ENCODE results near the gene PPFIA3. TPM values are rescaled to one million over a fixed set of nuclear protein-coding genes. Genes with fewer than 3 reads are reported as not detected.

Gene PPFIA3
- 4.4 and 11.3 TPM in 2 replicates for total RNA-seq
- 8.2 and 11.4 TPM in 2 replicates for polyA plus RNA-seq

DNA sequence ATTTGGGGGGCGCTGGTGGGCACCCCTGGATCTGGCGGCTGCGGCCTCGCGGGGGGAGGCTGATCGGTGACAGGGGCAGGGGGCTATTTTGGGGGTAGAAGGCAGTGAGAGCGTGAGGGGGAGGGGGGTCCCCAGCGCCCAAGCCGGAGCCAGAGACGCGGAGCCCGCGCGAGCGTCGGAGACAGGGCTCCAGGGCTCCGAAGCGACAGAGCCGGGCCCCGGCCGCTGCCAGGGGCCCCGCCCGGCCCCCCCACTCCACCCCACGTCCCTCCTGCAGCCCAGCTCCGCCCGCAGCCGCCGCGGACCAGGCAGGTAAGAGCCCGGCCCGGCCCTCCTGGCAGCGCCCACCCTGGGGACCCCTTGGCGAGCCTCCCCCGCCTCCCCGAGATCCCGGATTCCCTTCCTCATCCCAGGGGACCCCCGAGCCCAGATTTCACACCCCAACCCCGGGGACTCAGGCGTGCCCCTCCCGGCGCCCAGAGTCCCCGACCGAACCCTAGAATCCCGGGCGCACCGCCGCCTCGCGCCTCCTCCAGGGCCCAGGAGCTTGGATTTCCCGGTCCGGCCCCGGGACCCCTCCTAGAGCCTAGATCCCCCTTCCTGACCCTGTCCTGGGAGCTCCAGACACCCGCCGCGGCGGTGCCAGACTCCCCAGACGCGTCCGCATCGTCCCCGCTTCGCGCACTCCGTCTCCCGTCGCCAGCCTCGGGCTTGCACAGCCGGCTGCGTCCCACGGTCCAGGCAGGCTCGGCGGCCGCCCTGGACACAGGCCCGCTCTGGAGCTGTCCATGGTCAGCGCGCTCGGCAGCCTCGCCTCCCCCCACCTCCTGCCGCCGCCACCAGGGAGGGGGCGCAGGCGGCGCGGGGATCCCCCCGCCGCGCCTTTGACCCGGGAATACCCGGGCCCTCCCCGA is at the start of gene PPFIA3:
TSS of gene PPFIA3 (plus strand) at position 134 of the 914 bp plus-strand sequence. CDS start 8,330 bp downstream, outside the sequence.
- H3K79me2 ChIP-seq: no peaks in the 10 kb centered on the region
- peak; percentile 88 for DNase-seq (ENCODE audit: low spot score)
- no peaks in the 10 kb centered on the region for H3K9me2 ChIP-seq (replicated peaks; ENCODE audit: insufficient read depth)
- peaks cover 11% of the 10 kb centered on the region for H3K4me1 ChIP-seq (ENCODE audit: insufficient read depth)
- H3K9me3 ChIP-seq (ENCODE audit: low read depth): no peaks in the 10 kb centered on the region
- H4K20me1 ChIP-seq (ENCODE audit: insufficient read depth, poor library complexity, severe bottlenecking): no peaks in the 10 kb centered on the region
- H3K4me2 ChIP-seq: peak within 1 kb of the TSS; percentile 93
- H3K4me3 ChIP-seq: peak within 1 kb of the TSS; percentile 58
- peak within 1 kb of the TSS; percentile 83 for H2AFZ ChIP-seq
- no peaks in the 10 kb centered on the region for H3K36me3 ChIP-seq (replicated peaks; ENCODE audit: insufficient read depth, low read depth)
- WGBS (ENCODE audit: low lambda C conversion rate, missing lambda C conversion rate): 3% methylated on average over 28 of the region's 90 CpGs
- peak within 1 kb of the TSS; percentile 94 for H3K27ac ChIP-seq
- TF ChIP-seq EZH2phosphoT487 (IDR thresholded peaks at IDR 0.05; ENCODE audit: low read depth, severe bottlenecking, unreplicated experiment) (no peak), EZH2 (IDR thresholded peaks at IDR 0.05; ENCODE audit: borderline replicate concordance) (peak; percentile 16)
- peaks cover 7% of the 10 kb centered on the region for H3K27me3 ChIP-seq

- Histone ChIP-seq H2AFZ (no peak overlapping the region), H3K27me3 (peaks cover 54% of the 10 kb centered on the region), H3K4me2 (no peak overlapping the region), H3K27ac (no peak overlapping the region), H3K9me2 (replicated peaks; ENCODE audit: insufficient read depth) (no peaks in the 10 kb centered on the region), H4K20me1 (ENCODE audit: insufficient read depth, poor library complexity, severe bottlenecking) (no peaks in the 10 kb centered on the region), H3K4me3 (no peak overlapping the region), H3K4me1 (ENCODE audit: insufficient read depth) (peaks cover 3% of the 10 kb centered on the region), H3K79me2 (no peaks in the 10 kb centered on the region), H3K36me3 (replicated peaks; ENCODE audit: insufficient read depth, low read depth) (no peaks in the 10 kb centered on the region), H3K9me3 (ENCODE audit: low read depth) (no peaks in the 10 kb centered on the region)
- no peak for DNase-seq (ENCODE audit: low spot score)
- 97% methylated on average over 21 of the region's 21 CpGs for WGBS (ENCODE audit: low lambda C conversion rate, missing lambda C conversion rate)
- TF ChIP-seq CTCF (IDR thresholded peaks at IDR 0.05; ENCODE audit: poor library complexity) (no peak), EZH2phosphoT487 (IDR thresholded peaks at IDR 0.05; ENCODE audit: low read depth, severe bottlenecking, unreplicated experiment) (no peak), EZH2 (IDR thresholded peaks at IDR 0.05; ENCODE audit: borderline replicate concordance) (no peak)
Observed at GRCh38 chr19:49070416-49070815, 48.9 kb upstream of the PPFIA3 start.

DNA sequence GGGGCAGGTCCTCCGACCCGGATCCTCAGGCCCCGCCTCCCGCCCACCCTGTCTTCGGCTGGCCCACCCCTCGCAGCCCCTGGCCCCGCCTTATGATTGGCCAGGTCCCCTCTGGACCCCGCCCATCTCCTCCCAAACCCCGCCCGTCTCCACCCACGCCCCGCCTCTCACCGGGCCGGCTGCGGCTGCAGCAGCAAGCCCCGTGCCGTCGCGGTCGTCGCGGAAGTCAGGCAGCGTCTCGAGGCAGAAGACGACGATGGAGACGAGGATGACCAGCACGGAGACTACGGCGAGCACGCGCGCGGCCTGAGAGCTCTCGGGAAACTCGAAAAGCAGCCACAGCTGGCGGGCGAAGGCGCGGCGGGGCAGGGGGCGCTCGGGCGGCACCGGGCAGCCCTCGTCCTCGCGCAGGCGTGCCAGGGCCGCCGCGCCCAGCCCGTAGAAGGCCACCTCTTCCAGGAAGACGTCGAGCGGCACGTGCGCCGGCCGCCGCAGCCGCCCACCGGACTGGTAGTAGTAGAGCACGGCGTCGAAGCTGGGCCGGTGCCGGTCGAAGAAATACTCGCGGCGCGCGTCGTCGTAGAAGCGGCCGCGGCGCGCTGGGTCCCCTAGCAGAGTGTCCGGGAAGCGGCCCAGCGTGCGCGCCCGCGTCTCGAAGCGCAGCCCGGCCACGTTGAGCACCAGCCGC is 47.3 kb upstream of the PPFIA3 start:
- H3K9me3 ChIP-seq (ENCODE audit: low read depth): no peaks in the 10 kb centered on the region
- no peaks in the 10 kb centered on the region for H4K20me1 ChIP-seq (ENCODE audit: insufficient read depth, poor library complexity, severe bottlenecking)
- H3K9me2 ChIP-seq (replicated peaks; ENCODE audit: insufficient read depth): no peaks in the 10 kb centered on the region
- H3K79me2 ChIP-seq: no peaks in the 10 kb centered on the region
- H3K27ac ChIP-seq: no peak overlapping the region
- H3K27me3 ChIP-seq: peaks cover 45% of the 10 kb centered on the region
- no peak for DNase-seq (ENCODE audit: low spot score)
- TF ChIP-seq EZH2 (IDR thresholded peaks at IDR 0.05; ENCODE audit: borderline replicate concordance): peak; percentile 79
- TF ChIP-seq CTCF (IDR thresholded peaks at IDR 0.05; ENCODE audit: poor library complexity): no peak
- no peak for TF ChIP-seq EZH2phosphoT487 (IDR thresholded peaks at IDR 0.05; ENCODE audit: low read depth, severe bottlenecking, unreplicated experiment)
- WGBS (ENCODE audit: low lambda C conversion rate, missing lambda C conversion rate): 19% methylated on average over 78 of the region's 93 CpGs
- no peak overlapping the region for H2AFZ ChIP-seq
- H3K4me1 ChIP-seq (ENCODE audit: insufficient read depth): no peaks in the 10 kb centered on the region
- peak overlapping the region; percentile 56 for H3K4me2 ChIP-seq
- no peak overlapping the region for H3K4me3 ChIP-seq
- H3K36me3 ChIP-seq (replicated peaks; ENCODE audit: insufficient read depth, low read depth): no peaks in the 10 kb centered on the region
